ENCODE measurements around the gene CEP192.

DNA sequence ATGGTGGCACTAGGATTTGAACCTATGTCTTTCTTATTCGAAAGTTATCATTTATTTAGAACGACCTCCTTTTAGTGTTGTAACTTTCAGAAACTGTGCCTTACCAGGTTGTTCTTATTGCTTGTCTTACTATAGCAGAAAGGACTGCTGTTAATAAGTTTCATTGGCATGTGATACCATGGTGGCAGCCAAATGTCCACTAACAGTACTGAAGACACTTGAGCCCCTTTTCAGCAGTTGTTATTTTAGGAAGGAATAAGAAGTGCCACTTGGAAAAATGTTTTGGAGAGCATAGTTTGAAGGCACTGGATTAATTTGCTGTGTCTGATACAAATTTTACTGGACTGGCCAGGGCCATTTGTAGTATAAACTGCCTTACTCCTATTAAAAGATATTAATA, 37.7 kb downstream of the CEP192 start:
- no peak for TF ChIP-seq POLR2AphosphoS5 (IDR thresholded peaks at IDR 0.05; ENCODE audit: low read length)
- TF ChIP-seq, protein P1, sequence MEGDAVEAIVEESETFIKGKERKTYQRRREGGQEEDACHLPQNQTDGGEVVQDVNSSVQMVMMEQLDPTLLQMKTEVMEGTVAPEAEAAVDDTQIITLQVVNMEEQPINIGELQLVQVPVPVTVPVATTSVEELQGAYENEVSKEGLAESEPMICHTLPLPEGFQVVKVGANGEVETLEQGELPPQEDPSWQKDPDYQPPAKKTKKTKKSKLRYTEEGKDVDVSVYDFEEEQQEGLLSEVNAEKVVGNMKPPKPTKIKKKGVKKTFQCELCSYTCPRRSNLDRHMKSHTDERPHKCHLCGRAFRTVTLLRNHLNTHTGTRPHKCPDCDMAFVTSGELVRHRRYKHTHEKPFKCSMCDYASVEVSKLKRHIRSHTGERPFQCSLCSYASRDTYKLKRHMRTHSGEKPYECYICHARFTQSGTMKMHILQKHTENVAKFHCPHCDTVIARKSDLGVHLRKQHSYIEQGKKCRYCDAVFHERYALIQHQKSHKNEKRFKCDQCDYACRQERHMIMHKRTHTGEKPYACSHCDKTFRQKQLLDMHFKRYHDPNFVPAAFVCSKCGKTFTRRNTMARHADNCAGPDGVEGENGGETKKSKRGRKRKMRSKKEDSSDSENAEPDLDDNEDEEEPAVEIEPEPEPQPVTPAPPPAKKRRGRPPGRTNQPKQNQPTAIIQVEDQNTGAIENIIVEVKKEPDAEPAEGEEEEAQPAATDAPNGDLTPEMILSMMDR (IDR thresholded peaks at IDR 0.05 in 2 of 3, conservative IDR thresholded peaks at IDR 0.05 in 1 of 3; ENCODE audit: control insufficient read depth in 2 of 3, extremely low read depth in 1 of 3, insufficient read depth in 1 of 3, low read depth in 3 of 3, low read length in 3 of 3), result no peak
- TF ChIP-seq, protein P2, sequence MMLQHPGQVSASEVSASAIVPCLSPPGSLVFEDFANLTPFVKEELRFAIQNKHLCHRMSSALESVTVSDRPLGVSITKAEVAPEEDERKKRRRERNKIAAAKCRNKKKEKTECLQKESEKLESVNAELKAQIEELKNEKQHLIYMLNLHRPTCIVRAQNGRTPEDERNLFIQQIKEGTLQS (IDR thresholded peaks at IDR 0.05; ENCODE audit: borderline replicate concordance, extremely low read depth, low read depth, low read length), result no peak
